Uterus (tissue), 4 donors: ENCODE results near the gene SCN4A. TPM values are rescaled to one million over a fixed set of nuclear protein-coding genes. Genes with fewer than 3 reads are reported as not detected.

Source experiments
- DNase-seq, 2 donors: peaks; one replicate each; pipeline ENCODE4 v3.0.0-alpha.2; 2019 to 2020
- H3K27ac ChIP-seq, 2 donors: fragments of 200-600 bp; sonication (generic); 1 replicate in 1 of 2; 2 replicates in 1 of 2; pipeline ENCODE4 v1.5.1; 2016 to 2018
- H3K27me3 ChIP-seq, 2 donors: fragments of 200-600 bp; sonication (generic); one replicate each; pipeline ENCODE4 v1.5.1; 2018 to 2019; ENCODE audit warnings: control low read depth in 1 of 2
- H3K36me3 ChIP-seq, 2 donors: fragments of 200-600 bp; sonication (generic); one replicate each; pipeline ENCODE4 v1.5.1; 2019; ENCODE audit warnings: control low read depth in 1 of 2
- H3K4me1 ChIP-seq, 2 donors: fragments of 200-600 bp; sonication (generic); one replicate each; pipeline ENCODE4 v1.5.1; 2018 to 2019; ENCODE audit warnings: control low read depth in 1 of 2
- H3K4me3 ChIP-seq, 2 donors: fragments of 200-600 bp; sonication (generic); 1 replicate in 1 of 2; 2 replicates in 1 of 2; pipeline ENCODE4 v1.5.1; 2018 to 2019; ENCODE audit warnings: mild to moderate bottlenecking in 1 of 2
- H3K9me3 ChIP-seq, 2 donors: fragments of 200-600 bp; sonication (generic); one replicate each; pipeline ENCODE4 v1.5.1; 2019; ENCODE audit warnings: control low read depth in 1 of 2
- POLR2A ChIP-seq, 2 donors: fragments of 450-650 bp; IDR thresholded peaks; one replicate each; pipeline ENCODE4 v1.6.1; 2016; ENCODE audit warnings: antibody characterized with exemption in 2 of 2, mild to moderate bottlenecking in 1 of 2, moderate library complexity in 1 of 2
- intact Hi-C: fragments of 100-400 bp; cut with DNase I; formaldehyde crosslinking; loops from one replicate; pipeline ENCODE4 v1.15.1; 2023; ENCODE audit warnings: low total_unique reads
- total RNA-seq, 4 donors: library from RNA; depleted of rRNA in 3 of 4; stranded (reverse); fragments of >200 nt in 3 of 4; gene quantifications; one replicate each; pipeline versions ENCODE4 v1.1.0 to v1.2.4, GENCODE V29; 2014 to 2023
- TF ChIP-seq, protein P1 (sequence below), 4 experiments: fragments of 200-600 bp in 2 of 4; fragments of 450-650 bp in 2 of 4; sonication (generic) in 2 of 4; IDR thresholded peaks; one replicate each; pipeline ENCODE4 v1.5.1; 2016 to 2019; ENCODE audit warnings: antibody characterized with exemption in 4 of 4, mild to moderate bottlenecking in 2 of 4, moderate library complexity in 1 of 4
- donor health status: DM: yes; HTN: yes; CAD: no.

Gene SCN4A
- total RNA-seq, 4 donors from 2014 or later = 0.14 to 0.24 TPM; not detected in 2

DNA sequence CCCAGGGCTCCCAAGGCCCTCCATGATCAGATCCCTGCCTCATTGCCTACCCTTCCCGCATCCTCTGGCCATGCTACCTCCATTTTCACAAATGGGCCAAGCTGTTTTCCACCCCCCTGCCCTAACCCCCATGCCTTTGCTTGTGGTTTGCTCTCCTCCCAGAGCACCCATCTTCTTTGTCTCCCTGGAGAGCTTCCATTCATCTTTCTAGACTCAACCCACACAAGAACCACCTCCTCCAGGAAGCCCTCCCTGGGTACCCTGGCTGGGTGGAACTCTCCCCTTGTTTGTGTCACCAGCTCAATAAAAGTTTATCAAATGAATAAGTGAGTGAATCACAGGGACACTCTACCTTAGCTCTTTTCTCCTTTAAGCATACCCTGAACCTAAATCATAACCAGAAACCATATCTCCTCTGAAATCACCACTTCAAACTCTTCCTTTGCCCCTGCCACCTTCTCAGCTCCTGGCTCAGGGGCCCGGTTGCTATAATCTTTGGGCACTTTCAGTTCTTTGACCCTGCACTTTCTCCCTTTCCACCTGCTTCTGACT, 2.9 kb upstream of the SCN4A start:
- Histone ChIP-seq H3K4me1 (no peaks in the 10 kb centered on the region), H3K27me3 (no peaks in the 10 kb centered on the region), H3K9me3 (no peaks in the 10 kb centered on the region), H3K4me3 (no peak overlapping the region), H3K36me3 (no peaks in the 10 kb centered on the region), H3K27ac (no peak overlapping the region)
- intact Hi-C loops = no loop called here
- TF ChIP-seq, protein P1, sequence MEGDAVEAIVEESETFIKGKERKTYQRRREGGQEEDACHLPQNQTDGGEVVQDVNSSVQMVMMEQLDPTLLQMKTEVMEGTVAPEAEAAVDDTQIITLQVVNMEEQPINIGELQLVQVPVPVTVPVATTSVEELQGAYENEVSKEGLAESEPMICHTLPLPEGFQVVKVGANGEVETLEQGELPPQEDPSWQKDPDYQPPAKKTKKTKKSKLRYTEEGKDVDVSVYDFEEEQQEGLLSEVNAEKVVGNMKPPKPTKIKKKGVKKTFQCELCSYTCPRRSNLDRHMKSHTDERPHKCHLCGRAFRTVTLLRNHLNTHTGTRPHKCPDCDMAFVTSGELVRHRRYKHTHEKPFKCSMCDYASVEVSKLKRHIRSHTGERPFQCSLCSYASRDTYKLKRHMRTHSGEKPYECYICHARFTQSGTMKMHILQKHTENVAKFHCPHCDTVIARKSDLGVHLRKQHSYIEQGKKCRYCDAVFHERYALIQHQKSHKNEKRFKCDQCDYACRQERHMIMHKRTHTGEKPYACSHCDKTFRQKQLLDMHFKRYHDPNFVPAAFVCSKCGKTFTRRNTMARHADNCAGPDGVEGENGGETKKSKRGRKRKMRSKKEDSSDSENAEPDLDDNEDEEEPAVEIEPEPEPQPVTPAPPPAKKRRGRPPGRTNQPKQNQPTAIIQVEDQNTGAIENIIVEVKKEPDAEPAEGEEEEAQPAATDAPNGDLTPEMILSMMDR (IDR thresholded peaks at IDR 0.05) = no peak
- no peak for TF ChIP-seq POLR2A (IDR thresholded peaks at IDR 0.05)
- no peak for DNase-seq

DNA sequence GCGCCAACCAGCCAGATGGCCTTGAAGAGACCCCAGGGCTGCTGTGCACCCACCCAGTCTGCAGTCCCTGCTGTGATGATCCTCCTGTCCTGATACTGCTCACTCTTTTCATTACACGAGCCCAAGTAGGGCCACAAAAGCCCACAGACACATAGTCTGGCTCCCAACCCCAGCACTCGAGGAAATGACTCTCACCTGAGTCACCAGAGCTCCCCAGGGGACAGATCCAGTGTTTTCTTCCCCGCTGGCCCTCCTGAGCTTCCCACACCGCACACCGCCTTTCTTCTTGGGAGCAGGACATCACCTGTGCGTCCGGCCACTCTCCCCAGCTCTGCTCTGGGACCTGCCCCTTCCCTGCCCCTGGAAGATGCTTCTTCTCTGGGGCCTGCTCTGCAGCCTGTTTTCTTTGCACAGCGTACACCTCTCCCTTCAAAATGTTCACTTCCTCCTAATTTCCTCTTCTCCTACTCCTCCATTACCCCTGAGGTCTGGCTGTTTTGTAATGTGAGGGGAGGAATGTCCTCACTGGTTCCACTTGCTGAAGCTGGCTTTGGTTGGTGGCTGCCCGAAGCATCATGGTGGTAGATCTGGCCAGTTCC, 2.0 kb upstream of the SCN4A start:
- intact Hi-C loops = no loop called here
- no peaks in the 10 kb centered on the region for H3K4me1 ChIP-seq

DNA sequence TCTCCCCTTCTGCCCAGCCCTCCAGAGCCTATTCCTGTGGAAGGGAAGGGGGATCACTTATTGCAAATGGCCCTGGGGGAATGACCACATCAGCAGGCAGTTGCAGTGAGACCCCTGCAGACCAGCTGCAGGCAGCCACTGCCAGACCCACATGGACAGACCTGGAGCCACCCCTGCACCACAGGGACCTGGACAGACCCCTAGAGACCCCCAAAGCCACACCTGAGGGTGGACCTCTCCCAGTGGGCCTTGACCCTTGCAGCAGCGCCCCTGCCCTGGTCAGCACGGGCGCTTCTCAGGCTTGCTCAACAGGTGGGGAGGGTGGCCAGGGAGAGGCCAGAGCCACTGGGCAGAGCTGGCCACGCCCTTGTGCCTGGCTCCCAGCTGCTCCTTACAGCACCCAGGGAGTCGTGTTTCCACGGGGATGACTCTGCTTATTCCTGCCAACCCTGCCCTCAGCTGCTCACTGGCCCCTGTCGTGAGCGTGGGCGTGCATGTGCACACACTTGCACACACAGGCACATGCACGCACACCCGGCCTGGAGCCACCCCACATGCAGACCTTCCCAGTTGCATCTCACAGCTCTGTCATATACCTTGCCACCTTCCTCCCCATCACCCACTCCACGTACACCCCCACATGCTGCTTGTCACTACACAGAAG, 1.3 kb upstream of the SCN4A start:
- DNase-seq = no peak
- no peak overlapping the region for H3K27ac ChIP-seq
- no peak overlapping the region for H3K4me3 ChIP-seq
- intact Hi-C loops = no loop called here
- H3K36me3 ChIP-seq = no peaks in the 10 kb centered on the region
- H3K4me1 ChIP-seq = no peaks in the 10 kb centered on the region
- H3K27me3 ChIP-seq = no peaks in the 10 kb centered on the region
- H3K9me3 ChIP-seq = no peaks in the 10 kb centered on the region
- TF ChIP-seq, protein P1 (IDR thresholded peaks at IDR 0.05) = no peak
- no peak for TF ChIP-seq POLR2A (IDR thresholded peaks at IDR 0.05)

More for the DNA sequence above, 2.0 kb upstream of the SCN4A start:
- H3K36me3 ChIP-seq = no peaks in the 10 kb centered on the region
- TF ChIP-seq, protein P1 (IDR thresholded peaks at IDR 0.05) = no peak
- TF ChIP-seq POLR2A (IDR thresholded peaks at IDR 0.05) = no peak
- no peaks in the 10 kb centered on the region for H3K9me3 ChIP-seq
- H3K27ac ChIP-seq = no peak overlapping the region
- H3K27me3 ChIP-seq = no peaks in the 10 kb centered on the region
- no peak for DNase-seq
- H3K4me3 ChIP-seq = no peak overlapping the region

DNA sequence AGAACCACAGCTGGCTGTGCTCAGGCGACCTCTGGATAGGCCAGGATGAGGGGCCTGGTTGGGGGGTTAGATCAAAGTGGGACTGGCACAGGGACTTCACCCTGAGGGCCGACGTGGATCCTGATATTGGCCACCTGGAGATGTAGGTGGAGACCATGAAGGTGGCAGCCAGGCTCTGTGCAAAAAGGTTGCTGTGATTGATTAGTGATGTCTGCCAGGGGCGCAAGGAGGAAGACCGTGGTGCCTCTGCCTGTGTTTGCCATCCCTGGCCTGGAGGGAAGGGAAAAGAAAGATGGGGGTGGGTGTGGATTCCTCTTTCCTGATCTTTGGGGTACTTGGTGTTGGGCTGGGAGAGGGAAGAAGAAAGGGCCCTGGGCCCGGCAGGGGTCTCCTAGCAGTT, 529 bp upstream of the SCN4A start:
- H3K4me1 ChIP-seq = no peaks in the 10 kb centered on the region
- DNase-seq = no peak
- no peaks in the 10 kb centered on the region for H3K27me3 ChIP-seq

DNA sequence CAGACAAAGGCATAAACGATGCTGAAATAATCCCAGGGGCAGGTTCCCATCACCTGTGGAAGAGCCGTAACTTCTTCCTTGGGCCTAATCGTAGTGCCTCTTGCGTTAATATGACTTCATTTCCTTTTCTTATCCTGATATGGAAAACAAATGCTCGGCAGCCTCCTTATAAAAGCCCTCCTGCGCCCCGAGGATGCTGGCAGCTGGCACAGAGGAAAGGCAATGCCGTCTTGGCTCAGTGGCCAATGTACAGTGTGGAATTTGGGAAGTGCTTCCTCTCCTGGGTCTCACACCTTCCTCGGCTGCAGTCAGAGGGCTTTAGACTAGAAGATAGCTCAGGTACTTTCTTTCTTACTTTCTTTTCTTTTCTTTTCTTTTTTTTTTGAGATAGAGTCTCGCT, 3.4 kb downstream of the SCN4A start:
- no peaks in the 10 kb centered on the region for H3K36me3 ChIP-seq
- H3K9me3 ChIP-seq = no peaks in the 10 kb centered on the region
- no peak overlapping the region for H3K4me3 ChIP-seq
- H3K27ac ChIP-seq = no peak overlapping the region
- TF ChIP-seq, protein P1 (IDR thresholded peaks at IDR 0.05) = no peak
- no peak for TF ChIP-seq POLR2A (IDR thresholded peaks at IDR 0.05)
- intact Hi-C loops = no loop called here
- no peaks in the 10 kb centered on the region for H3K27me3 ChIP-seq
- DNase-seq = no peak
- H3K4me1 ChIP-seq = no peaks in the 10 kb centered on the region

More for the DNA sequence above, 529 bp upstream of the SCN4A start:
- intact Hi-C loops = no loop called here
- Histone ChIP-seq H3K4me3 (no peak overlapping the region), H3K9me3 (no peaks in the 10 kb centered on the region), H3K36me3 (no peaks in the 10 kb centered on the region), H3K27ac (no peak overlapping the region)
- TF ChIP-seq POLR2A (IDR thresholded peaks at IDR 0.05) = no peak
- TF ChIP-seq, protein P1 (IDR thresholded peaks at IDR 0.05) = no peak
